Activated T-cell treated with anti-CD3 and anti-CD28 coated beads, Interleukin-2, amount 50 U/mL, for 24 hours (primary cell): ENCODE measurements around the gene PRRT1.
"Not testable (repeated sequence)": the region's sequence is repeated elsewhere in the genome, so short reads cannot be mapped to it uniquely, and the experiment has no call there.

Experiments used
- DNase-seq: peaks from one replicate; pipeline ENCODE4 v3.0.0-alpha.2; 2020
- H3K27ac Mint-ChIP-seq: 2 replicates; pipeline ENCODE4 v1.8.0; 2020; ENCODE audit warnings: mild to moderate bottlenecking, mixed read lengths
- H3K27me3 Mint-ChIP-seq: 2 replicates; pipeline ENCODE4 v1.8.0; 2020; ENCODE audit warnings: mixed read lengths
- H3K36me3 Mint-ChIP-seq: 2 replicates; pipeline ENCODE4 v1.8.0; 2020; ENCODE audit warnings: low read depth, mixed read lengths
- H3K4me1 Mint-ChIP-seq: 2 replicates; pipeline ENCODE4 v1.8.0; 2020; ENCODE audit warnings: low read depth, mixed read lengths
- H3K4me3 Mint-ChIP-seq: 2 replicates; pipeline ENCODE4 v1.8.0; 2020; ENCODE audit warnings: mild to moderate bottlenecking, moderate library complexity, mixed read lengths
- H3K9me3 Mint-ChIP-seq: 2 replicates; pipeline ENCODE4 v1.8.0; 2020; ENCODE audit warnings: mixed read lengths

The PRRT1 gene

GRCh38 chr6:32190911-32191677, 39.4 kb upstream of the PRRT1 start:
- no peak for DNase-seq
- Mint-ChIP-seq H3K27me3 (no peaks in the 10 kb centered on the region), H3K36me3 (peaks cover 61% of the 10 kb centered on the region), H3K4me1 (peaks cover 71% of the 10 kb centered on the region), H3K4me3 (peak overlapping the region; percentile 90), H3K9me3 (no peaks in the 10 kb centered on the region), H3K27ac (peak overlapping the region; percentile 99)

- H3K36me3 Mint-ChIP-seq: peaks cover 65% of the 10 kb centered on the region
- H3K9me3 Mint-ChIP-seq: no peaks in the 10 kb centered on the region
- no peaks in the 10 kb centered on the region for H3K27me3 Mint-ChIP-seq
- H3K27ac Mint-ChIP-seq: peak within 1 kb of the TSS; percentile 99
- peak within 1 kb of the TSS; percentile 93 for H3K4me3 Mint-ChIP-seq
- peak; percentile 84 for DNase-seq
- peaks cover 77% of the 10 kb centered on the region for H3K4me1 Mint-ChIP-seq
These were observed 38.5 kb upstream of the PRRT1 start, which contains the start of gene PBX2 for GRCh38 chr6:32190054-32190851. PBX2 (minus strand) TSS chr6:32190202; CDS start chr6:32189915, 287 bp downstream.

DNA sequence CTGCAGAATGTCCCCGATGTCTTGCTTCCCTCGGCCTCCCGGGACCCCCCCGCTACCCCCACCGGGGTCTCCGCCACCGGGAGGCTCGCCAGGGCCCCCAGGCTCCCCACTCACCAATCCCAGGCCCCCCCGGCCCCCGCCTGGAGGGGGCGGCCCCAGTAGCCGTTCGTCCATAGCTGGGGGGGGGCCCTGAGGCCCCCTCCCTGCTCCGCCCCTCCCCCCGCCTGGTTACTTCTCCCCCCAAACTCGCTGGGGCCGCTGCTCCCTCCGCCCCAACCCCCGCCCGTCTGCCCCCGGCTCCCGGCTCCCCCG, 38.0 kb upstream of the PRRT1 start:
- Mint-ChIP-seq H3K4me3 (peak overlapping the region; percentile 93), H3K27ac (peak overlapping the region; percentile 92), H3K9me3 (no peaks in the 10 kb centered on the region), H3K36me3 (peaks cover 68% of the 10 kb centered on the region), H3K4me1 (peaks cover 71% of the 10 kb centered on the region), H3K27me3 (no peaks in the 10 kb centered on the region)
- no peak for DNase-seq

DNA sequence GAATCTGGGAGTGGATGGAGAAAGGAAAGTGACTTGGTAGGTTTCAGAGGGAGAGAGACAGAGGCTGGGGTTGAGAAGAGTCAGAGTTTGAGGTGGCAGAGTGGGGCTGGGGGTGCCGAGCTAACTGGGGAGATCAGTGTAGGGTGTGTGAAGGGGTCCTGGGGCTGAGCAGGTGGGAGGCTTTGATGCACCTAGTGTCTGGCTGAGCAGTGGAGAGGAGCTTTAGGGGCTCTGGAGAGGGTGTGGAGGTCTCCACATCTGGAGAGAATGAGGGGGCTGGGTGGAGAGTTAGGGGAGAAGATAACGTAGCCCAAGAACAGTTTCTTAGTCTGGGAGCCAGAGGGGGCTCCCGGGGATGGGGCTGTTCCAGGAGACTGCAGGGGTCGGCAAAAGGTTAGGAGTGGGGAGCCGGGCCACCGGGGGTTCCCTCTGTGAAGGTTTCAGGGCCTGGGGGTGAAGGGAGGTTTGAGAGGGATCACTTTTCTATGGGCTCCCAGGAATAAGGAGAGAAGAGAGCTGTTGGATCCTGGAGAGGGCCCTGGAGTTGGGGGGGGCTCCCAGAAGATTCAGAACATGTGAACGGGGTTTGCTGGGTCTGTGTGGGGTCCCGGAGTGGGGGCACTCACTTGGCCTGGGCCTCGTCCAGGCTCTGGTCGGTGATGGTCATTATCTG, 37.5 kb upstream of the PRRT1 start:
- peak overlapping the region; percentile 92 for H3K27ac Mint-ChIP-seq
- H3K4me1 Mint-ChIP-seq: peaks cover 68% of the 10 kb centered on the region
- peak overlapping the region; percentile 93 for H3K4me3 Mint-ChIP-seq
- DNase-seq: peak; percentile 39
- no peaks in the 10 kb centered on the region for H3K27me3 Mint-ChIP-seq
- H3K36me3 Mint-ChIP-seq: peaks cover 70% of the 10 kb centered on the region
- no peaks in the 10 kb centered on the region for H3K9me3 Mint-ChIP-seq

DNA sequence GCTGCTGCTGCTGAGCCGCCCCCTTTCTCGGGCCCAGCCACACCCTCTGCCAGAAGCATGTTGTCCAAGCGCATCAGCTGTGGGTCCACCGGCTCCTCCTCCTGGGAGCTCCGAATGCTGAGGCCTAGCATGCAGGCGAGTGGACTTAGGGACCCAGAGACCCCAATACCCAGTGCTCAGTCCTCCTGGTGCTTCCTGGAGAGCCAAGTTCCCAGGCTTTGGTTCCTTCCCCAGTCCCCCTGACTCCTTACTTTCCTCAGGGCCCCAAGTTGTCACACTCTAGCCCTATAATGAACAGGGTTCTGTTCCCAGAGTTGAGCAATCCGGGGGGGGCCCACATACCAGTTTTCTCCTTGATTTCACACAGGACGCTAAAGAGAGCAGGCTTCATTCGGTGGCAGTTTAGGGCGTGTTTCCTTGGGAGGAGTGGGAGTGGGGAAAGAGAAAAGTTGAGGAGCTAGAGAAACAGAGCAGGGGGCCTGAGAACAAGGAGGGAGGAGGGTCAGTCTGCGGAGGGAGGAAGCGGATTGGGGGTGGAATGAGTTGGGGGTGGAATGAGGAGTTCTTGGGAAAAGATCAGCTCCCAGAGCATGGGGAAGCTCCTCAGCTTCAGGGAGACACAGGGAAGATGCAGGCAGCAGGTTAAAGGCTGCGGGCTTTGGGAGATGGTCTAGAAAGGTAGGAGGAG, 36.8 kb upstream of the PRRT1 start:
- Mint-ChIP-seq H3K36me3 (peaks cover 77% of the 10 kb centered on the region), H3K4me3 (peak overlapping the region; percentile 93), H3K27me3 (no peaks in the 10 kb centered on the region), H3K9me3 (no peaks in the 10 kb centered on the region), H3K4me1 (peaks cover 66% of the 10 kb centered on the region), H3K27ac (peak overlapping the region; percentile 92)
- no peak for DNase-seq

DNA sequence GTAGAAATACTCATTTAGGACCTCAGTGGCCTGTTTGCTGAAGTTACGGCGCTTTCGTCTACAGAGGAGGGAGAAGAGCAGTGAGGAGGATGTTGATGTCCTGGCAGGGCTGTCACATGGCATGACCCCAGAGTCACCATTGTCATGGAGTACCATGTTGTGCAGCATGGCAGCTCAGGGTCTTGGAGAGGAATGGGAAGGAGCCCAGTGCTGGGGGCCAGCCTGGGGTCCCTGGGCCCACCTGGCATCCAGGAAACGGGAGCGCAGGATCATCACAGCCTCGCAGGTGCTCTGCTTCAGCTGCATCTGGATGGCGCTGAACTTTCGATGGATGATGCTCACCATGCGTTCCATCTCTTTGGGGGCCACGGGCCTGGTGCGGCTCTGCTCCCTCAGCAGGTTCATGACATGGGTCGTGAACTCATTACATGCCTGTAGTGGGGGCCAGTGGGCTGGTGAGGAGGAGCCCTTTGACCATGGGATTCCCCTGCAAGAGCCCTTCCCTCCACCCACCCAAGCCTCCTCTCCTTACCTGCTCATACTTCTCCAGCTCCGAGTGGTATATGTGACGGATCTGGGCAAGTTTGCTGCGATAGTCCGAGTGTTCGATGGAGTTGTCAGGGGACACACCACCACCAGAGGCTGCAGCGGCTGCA, 36.1 kb upstream of the PRRT1 start:
- DNase-seq, H3K9me3 Mint-ChIP-seq, H3K27me3 Mint-ChIP-seq: not testable (repeated sequence)
- peaks cover 83% of the 10 kb centered on the region for H3K36me3 Mint-ChIP-seq
- H3K4me3 Mint-ChIP-seq: peak overlapping the region; percentile 93
- peak overlapping the region; percentile 92 for H3K27ac Mint-ChIP-seq
- H3K4me1 Mint-ChIP-seq: peaks cover 67% of the 10 kb centered on the region

- Mint-ChIP-seq H3K4me3 (peak overlapping the region; percentile 56), H3K36me3 (peaks cover 83% of the 10 kb centered on the region), H3K27me3 (no peaks in the 10 kb centered on the region), H3K4me1 (peaks cover 70% of the 10 kb centered on the region), H3K27ac (peak overlapping the region; percentile 92), H3K9me3 (no peaks in the 10 kb centered on the region)
- peak; percentile 30 for DNase-seq
These were observed 35.4 kb upstream of the PRRT1 start for GRCh38 chr6:32187009-32187709.

- Mint-ChIP-seq H3K36me3 (peaks cover 84% of the 10 kb centered on the region), H3K27ac (peak overlapping the region; percentile 92), H3K4me3 (peak overlapping the region; percentile 53), H3K4me1 (peaks cover 70% of the 10 kb centered on the region)
- DNase-seq: peak; percentile 33
- H3K27me3 Mint-ChIP-seq, H3K9me3 Mint-ChIP-seq: not testable (repeated sequence)
These were observed 34.6 kb upstream of the PRRT1 start for GRCh38 chr6:32186151-32186840.

- not testable (repeated sequence) for H3K9me3 Mint-ChIP-seq, H3K27me3 Mint-ChIP-seq
- H3K36me3 Mint-ChIP-seq: peaks cover 86% of the 10 kb centered on the region
- peaks cover 70% of the 10 kb centered on the region for H3K4me1 Mint-ChIP-seq
- peak; percentile 70 for DNase-seq
- H3K4me3 Mint-ChIP-seq: peak overlapping the region; percentile 53
- peak overlapping the region; percentile 92 for H3K27ac Mint-ChIP-seq
These were observed 34.0 kb upstream of the PRRT1 start for GRCh38 chr6:32185681-32186131.

DNA sequence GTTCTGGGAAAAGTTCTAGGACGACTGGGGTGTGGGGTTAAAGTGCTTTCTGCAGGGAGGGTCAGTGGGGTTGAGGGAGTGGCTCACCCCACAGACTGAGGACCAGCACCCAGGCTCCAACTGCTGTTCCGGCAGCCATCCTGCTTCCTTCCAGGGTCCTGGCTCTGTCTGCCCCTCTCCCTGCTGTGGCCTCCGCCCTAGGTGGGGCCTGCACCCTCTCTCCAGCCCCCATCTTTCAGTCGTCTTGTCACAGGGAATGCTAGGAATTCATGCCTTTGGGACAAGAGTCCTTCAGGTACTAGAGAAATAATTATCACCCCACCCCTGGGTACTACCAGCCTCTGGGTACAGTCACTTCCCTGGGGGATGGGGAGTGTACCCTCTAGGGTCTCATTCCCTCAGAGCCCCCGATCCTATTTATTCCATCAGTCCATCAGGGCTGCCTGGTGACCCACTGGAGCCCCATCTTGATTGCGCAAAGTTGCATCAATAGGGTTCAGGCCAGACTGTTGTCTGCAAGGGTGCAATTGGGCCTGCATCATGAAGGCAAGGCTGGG, 32.4 kb upstream of the PRRT1 start, which contains the start of gene AGER:
Gene AGER (minus strand): TSS at position 170 of the 557 bp plus-strand sequence. CDS start 31 bp downstream, at position 139.
- peak within 1 kb of the TSS; percentile 82 for H3K27ac Mint-ChIP-seq

GRCh38 chr6:32183483-32184083, 31.8 kb upstream of the PRRT1 start:
- peaks cover 93% of the 10 kb centered on the region for H3K36me3 Mint-ChIP-seq

More for the DNA sequence above, 32.4 kb upstream of the PRRT1 start, which contains the start of gene AGER:
- Mint-ChIP-seq H3K36me3 (peaks cover 93% of the 10 kb centered on the region), H3K4me3 (no peak within 1 kb of the TSS), H3K9me3 (no peaks in the 10 kb centered on the region), H3K4me1 (peaks cover 82% of the 10 kb centered on the region), H3K27me3 (no peaks in the 10 kb centered on the region)
- peak; percentile 28 for DNase-seq

DNA sequence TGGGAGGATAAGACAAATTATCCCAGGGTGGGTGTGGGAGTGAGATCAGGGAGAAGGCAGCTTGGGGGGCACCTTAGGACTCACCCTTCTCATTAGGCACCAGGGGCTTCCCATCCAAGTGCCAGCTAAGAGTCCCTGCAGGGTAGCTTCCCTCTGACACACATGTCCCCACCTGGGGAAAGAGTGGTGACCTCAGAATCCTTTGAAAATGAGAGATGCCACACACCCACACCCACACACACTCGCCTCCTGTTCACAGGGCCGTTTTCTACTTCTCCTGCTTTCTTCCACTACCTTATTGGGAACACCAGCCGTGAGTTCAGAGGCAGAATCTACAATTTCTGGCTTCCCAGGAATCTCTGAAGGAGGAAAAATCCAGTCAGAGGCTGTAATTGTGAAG, 31.3 kb upstream of the PRRT1 start:
- H3K4me3 Mint-ChIP-seq: no peak overlapping the region
- H3K27me3 Mint-ChIP-seq: no peaks in the 10 kb centered on the region
- DNase-seq: no peak
- peaks cover 77% of the 10 kb centered on the region for H3K4me1 Mint-ChIP-seq
- H3K27ac Mint-ChIP-seq: peak overlapping the region; percentile 82
- no peaks in the 10 kb centered on the region for H3K9me3 Mint-ChIP-seq
- H3K36me3 Mint-ChIP-seq: peaks cover 92% of the 10 kb centered on the region

More at GRCh38 chr6:32183483-32184083, 31.8 kb upstream of the PRRT1 start:
- Mint-ChIP-seq H3K9me3 (no peaks in the 10 kb centered on the region), H3K4me3 (no peak overlapping the region), H3K27ac (peak overlapping the region; percentile 82), H3K27me3 (no peaks in the 10 kb centered on the region), H3K4me1 (peaks cover 82% of the 10 kb centered on the region)
- no peak for DNase-seq
